ENCODE results near the gene CNPY1.

CNPY1 gene

GRCh38 chr7:155455776-155456737 is 90.3 kb downstream of the CNPY1 start:
- DNase-seq (ENCODE audit: low read depth in 3 of 3) = no peak

- no peak for DNase-seq (ENCODE audit: low read depth in 3 of 3)
These were observed 91.1 kb downstream of the CNPY1 start for GRCh38 chr7:155455132-155455693.

- DNase-seq (ENCODE audit: low read depth in 3 of 3) = no peak
These were observed 91.9 kb downstream of the CNPY1 start for GRCh38 chr7:155454183-155455112.

GRCh38 chr7:155453296-155454182 is 92.8 kb downstream of the CNPY1 start:
- DNase-seq (ENCODE audit: low read depth in 3 of 3) = no peak

- no peak for DNase-seq (ENCODE audit: low read depth in 3 of 3)
These were observed 93.7 kb downstream of the CNPY1 start for GRCh38 chr7:155452505-155453295.

GRCh38 chr7:155451840-155452239 is 94.5 kb downstream of the CNPY1 start:
- no peak for DNase-seq (ENCODE audit: low read depth in 3 of 3)

All from stimulated activated CD4-positive, alpha-beta T cell treated with anti-CD3 and anti-CD28 coated beads, TNF-alpha, amount 100 ng/mL, for 24 hours (primary cell).